ENCODE results near the gene PER3.

PER3 gene

DNA sequence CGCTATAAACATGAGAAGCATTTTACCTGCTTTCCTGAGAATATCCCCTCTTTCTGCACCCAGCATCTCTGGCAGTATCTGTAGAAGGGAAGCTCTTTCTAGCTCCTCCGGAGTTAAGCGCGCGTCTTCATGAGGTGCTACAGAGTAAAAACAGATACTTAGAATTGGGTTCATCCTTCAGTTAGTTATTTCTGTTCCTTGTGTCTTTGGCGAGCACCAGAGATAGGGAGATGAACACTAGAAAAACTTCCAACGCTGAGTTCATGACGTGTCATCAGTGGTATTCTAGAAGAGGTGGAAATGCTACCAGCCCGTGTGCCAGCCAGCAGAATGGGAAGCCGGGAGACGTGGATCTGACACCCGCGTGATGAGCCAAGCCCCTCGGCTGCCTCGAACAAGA is 66.7 kb downstream of the PER3 start:
- in situ Hi-C loops (cut with MboI; ENCODE audit: low pct_unique_long_range_greater_than_20kb, low sequenced_read_pairs, unreplicated experiment) = no loop called here
- DNase-seq (ENCODE audit: low spot score) = no peak
- TF ChIP-seq, protein P1, sequence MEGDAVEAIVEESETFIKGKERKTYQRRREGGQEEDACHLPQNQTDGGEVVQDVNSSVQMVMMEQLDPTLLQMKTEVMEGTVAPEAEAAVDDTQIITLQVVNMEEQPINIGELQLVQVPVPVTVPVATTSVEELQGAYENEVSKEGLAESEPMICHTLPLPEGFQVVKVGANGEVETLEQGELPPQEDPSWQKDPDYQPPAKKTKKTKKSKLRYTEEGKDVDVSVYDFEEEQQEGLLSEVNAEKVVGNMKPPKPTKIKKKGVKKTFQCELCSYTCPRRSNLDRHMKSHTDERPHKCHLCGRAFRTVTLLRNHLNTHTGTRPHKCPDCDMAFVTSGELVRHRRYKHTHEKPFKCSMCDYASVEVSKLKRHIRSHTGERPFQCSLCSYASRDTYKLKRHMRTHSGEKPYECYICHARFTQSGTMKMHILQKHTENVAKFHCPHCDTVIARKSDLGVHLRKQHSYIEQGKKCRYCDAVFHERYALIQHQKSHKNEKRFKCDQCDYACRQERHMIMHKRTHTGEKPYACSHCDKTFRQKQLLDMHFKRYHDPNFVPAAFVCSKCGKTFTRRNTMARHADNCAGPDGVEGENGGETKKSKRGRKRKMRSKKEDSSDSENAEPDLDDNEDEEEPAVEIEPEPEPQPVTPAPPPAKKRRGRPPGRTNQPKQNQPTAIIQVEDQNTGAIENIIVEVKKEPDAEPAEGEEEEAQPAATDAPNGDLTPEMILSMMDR (IDR thresholded peaks at IDR 0.05; ENCODE audit: extremely low read depth, insufficient read depth, missing control alignments) = no peak

DNA sequence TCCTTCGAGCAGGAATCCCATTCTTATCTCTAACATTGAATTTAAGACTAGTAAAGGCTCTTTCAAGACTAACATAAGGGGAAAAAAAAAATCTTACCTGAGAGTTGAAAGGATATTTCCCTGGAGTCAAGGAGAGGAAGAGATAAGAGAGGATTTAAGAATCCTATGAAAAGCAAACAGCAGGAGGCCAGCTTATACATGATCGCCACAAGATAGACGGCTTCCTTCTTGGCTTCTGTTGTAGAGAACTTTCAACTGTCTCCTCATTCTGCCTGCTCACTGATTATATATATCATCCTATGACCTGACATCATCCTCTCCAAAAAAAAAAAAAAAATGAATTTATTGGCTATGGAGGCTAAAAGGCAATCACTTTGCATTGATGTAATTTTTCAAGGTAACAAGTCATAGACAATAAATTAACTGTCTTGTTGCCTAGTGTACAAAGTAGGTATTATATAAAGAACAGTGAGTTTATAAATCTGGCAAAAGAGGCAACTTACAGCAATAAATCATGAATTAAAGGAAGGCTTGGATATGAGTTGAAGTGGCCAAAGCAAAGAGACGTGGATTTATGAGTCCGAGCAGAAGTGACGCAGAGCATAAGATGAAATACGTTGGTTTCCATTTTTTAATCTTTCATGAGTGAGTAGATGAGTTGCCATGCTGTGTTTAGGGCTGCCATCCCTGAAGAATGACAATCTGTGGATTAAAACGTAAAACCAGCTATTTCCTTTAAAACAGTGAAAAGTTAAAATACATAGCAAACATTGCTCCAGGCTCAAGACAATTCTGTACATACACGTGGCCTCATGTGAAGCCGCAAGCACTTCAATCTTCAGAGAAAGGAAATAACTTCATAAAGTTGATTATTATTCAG is 69.0 kb downstream of the PER3 start, which contains the start of gene UTS2:
TSS of gene UTS2 (minus strand) at position 262 of the 880 bp plus-strand sequence. CDS start at position 200, 62 bp downstream.
- TF ChIP-seq, protein P1 (IDR thresholded peaks at IDR 0.05; ENCODE audit: extremely low read depth, insufficient read depth, missing control alignments) = no peak
- DNase-seq (ENCODE audit: low spot score) = no peak
- in situ Hi-C loops (cut with MboI; ENCODE audit: low pct_unique_long_range_greater_than_20kb, low sequenced_read_pairs, unreplicated experiment) = no loop called here

DNA sequence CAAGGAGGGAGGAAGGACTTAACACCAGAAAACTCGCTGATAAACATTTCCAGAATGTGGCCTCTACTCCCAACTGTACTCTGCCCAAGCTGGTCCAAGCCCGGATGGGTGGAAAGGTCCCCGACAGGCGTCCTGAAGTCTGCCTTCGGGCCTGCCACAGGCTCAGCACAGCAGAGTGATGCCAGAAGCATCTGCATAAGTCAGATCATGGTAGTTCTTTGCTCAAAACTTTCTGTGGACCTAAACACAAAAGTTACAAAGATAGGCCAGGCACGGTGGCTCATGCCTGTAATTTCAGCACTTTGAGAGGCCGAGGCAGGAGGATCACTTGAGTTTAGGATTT is 69.6 kb downstream of the PER3 start:
- TF ChIP-seq, protein P1 (IDR thresholded peaks at IDR 0.05; ENCODE audit: extremely low read depth, insufficient read depth, missing control alignments) = no peak
- in situ Hi-C loops (cut with MboI; ENCODE audit: low pct_unique_long_range_greater_than_20kb, low sequenced_read_pairs, unreplicated experiment) = no loop called here
- no peak for DNase-seq (ENCODE audit: low spot score)

DNA sequence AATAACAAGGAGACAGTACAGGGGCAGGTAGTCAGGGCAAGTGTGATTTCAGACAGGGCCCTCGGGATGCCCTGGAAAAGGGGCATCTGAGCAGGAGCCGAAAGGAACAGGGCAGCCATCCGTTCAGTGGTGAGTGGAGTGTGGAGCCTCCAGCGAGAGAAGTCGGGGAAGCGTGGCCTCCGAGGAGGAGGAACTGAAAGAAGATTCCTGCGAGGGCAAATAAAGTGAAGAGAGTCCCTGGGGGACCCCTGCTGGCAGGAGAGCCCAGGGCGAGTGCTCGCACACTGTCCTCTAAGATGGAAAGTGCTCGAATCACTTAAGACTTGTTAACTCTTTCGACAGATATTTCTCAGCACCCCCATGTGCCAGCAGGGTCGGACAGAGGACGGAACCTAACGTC is 72.3 kb downstream of the PER3 start:
- in situ Hi-C loops (cut with MboI; ENCODE audit: low pct_unique_long_range_greater_than_20kb, low sequenced_read_pairs, unreplicated experiment) = no loop called here
- TF ChIP-seq, protein P1 (IDR thresholded peaks at IDR 0.05; ENCODE audit: extremely low read depth, insufficient read depth, missing control alignments) = peak; percentile 18
- DNase-seq (ENCODE audit: low spot score) = no peak

DNA sequence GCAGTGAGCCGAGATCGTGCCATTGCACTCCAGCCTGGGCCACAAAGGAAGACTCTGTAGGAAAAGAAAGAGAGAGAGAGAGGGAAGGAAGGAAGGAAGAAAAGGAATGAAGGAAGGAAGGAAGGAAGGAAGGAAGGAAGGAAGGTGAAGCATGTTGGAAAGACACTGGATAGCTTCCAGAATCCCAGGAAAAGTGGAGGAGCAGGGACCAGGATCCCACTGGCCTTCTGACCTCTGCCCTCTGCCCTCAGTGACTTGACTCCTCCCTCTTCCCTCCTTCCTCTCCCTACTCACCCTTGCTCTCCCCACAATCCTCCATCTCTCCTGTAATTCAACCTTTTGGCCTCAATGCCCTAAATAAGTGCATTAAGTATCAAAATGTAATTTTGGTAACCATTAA is 72.9 kb downstream of the PER3 start:
- DNase-seq (ENCODE audit: low spot score) = no peak

DNA sequence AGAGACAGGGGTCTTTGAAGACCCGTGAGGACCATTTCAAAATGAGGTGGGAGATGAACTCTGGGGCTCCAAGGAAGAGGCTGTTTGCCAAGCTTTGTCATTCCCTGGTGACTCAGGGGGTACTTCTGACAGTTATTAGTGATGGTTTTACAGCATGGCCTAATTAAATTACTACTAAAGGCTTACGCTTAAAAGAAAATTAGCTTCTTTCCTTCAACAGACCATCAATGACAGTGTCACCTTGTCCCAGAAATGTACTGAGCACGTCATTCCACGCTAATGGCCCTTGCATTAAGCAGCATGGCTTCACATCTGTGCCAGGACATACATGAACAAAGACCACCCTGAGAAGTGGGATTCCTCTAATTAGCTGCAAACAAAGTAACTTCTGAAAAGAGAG is 73.9 kb downstream of the PER3 start:
- in situ Hi-C loops (cut with MboI; ENCODE audit: low pct_unique_long_range_greater_than_20kb, low sequenced_read_pairs, unreplicated experiment) = no loop called here
- TF ChIP-seq, protein P1 (IDR thresholded peaks at IDR 0.05; ENCODE audit: extremely low read depth, insufficient read depth, missing control alignments) = no peak
- DNase-seq (ENCODE audit: low spot score) = no peak

More for the DNA sequence above, 72.9 kb downstream of the PER3 start:
- in situ Hi-C loops (cut with MboI; ENCODE audit: low pct_unique_long_range_greater_than_20kb, low sequenced_read_pairs, unreplicated experiment) = no loop called here
- TF ChIP-seq, protein P1 (IDR thresholded peaks at IDR 0.05; ENCODE audit: extremely low read depth, insufficient read depth, missing control alignments) = no peak

Measured in GM13977 (cell line).